ENCODE results near the gene MAEL.

The MAEL gene

DNA sequence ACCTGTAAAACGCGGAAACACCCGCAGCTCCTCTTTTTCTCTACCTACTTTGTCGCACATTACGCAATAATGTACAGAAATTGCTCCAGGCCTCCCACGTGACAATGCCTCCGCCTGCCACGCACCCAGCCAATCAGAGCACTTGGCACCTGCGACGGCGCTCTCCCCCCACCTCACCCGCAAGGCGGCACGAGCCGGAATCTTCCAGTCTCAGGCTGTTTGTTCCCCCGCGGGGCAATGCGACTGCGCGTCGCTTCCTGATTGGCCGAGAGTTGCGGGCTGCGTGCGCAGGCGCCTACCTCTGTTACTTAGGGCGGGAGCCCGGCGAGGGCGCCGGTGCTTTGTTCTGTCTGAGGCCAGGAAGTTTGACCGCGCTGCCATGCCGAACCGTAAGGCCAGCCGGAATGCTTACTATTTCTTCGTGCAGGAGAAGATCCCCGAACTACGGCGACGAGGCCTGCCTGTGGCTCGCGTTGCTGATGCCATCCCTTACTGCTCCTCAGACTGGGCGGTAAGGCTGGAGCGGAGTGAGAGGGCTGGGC is at the start of gene MAEL:
MAEL (plus strand) TSS at position 307 of the 542 bp plus-strand sequence; CDS start at position 380, 73 bp downstream.
- DNase-seq: no peak

DNA sequence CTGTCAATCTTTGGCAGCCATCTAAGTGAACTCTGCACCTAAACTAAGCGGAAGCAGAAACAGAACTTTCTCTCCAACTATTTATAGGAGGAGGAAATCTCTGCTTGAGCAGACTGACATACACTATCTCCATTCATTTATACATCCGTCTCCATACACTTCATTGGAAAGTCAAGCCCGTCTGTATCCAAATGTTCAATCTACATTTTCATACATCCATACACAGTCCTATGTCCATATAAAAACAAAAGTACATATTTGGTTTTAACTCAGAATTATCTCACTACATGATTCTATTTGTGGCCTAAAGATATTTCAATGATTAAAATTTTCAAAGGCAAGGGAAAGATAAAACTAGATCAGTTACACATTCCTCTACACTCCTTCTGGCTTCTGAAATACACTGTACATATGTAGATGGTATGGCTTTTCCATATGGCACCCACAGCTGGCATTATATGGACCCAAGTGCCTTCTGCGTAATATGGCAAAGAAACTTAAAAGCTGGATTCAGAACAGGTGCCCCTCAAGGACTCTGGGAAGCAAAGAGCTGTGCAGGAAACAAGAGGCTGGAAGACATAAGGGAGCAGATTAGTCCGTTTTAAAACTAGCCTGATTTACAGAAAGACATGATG is 49.2 kb upstream of the MAEL start:
- DNase-seq: no peak

DNA sequence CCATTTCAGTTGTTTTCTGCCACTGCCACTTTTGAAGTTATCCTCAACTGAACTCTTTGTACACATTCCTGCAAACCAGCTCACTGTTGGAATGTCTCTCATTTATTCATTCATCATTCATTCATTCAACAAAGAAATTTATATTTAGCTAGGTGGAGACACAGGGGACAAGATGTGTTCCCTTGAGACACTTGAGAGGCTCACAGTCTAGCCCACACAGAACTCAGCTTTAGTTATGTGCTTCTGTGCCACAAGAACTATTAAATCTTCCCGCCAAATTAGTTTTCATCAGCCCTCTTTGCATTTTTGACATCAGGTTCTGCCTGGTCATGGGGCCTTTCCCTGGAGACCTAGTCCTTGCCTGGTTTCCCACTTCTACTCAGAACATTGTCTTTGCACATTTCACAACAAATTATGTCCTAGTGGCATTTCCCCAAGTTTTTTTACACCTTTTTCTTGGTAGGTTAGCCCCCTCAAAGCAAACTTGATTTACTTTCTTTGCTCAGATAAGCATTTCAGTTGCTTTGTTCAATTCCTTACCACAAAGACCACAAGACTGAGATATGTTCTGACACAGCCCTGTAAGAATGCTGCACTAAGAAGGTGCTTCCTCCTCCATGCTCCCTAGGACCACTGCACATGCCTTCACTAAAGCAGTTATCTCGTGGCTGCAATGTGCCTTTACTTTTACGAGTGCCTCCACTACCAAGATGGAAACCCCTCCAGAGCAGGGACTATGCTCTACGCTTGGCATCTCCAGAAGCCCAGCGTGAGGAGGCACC is 44.7 kb upstream of the MAEL start:
- no peak for DNase-seq

GRCh38 chr1:166947398-166948043 is 41.6 kb upstream of the MAEL start:
- DNase-seq: peak in 1 of 2 experiments; percentile 13

- no peak for DNase-seq
Observed at GRCh38 chr1:166948856-166949350, 40.2 kb upstream of the MAEL start.

- no peak for DNase-seq
Observed at GRCh38 chr1:166950156-166950555, 38.9 kb upstream of the MAEL start.

GRCh38 chr1:166951050-166951449 is 38.0 kb upstream of the MAEL start:
- no peak for DNase-seq

DNA sequence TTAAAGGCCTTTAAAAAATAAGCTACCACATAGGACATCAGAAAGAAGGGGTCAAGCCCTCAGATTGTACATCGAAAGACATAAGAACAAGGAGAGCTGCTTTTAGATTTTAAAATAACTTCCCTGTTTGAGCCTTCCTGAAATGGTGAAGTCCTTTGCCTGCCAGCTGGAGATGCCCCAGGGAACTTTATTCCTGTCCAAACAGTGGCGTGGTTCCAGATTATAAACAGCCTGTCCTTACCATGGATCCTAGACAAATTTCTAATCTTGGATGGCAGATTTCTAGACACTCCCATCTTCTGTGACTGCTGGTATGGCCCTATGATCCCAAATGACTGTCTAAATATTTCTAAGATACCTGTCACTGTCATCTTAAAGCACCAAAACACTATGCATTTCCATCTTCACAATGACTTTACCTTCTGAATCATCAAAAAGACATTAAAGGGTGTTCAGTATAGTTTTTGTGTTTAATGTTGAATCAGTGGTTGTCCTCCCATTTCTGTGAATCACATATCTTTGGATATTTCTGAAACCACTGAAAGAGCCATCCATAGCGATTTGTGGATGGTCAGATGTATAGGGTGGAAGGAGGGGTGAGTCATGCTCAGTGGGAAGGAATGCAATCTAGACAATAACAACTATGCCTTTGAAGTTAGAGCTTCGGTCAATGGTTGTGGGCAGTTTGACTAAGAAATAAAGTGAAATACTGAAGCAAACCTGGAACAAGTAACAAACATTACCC is 36.9 kb upstream of the MAEL start:
- DNase-seq: peak in 1 of 2 experiments; percentile 37

GRCh38 chr1:166953491-166953890 is 35.6 kb upstream of the MAEL start:
- DNase-seq: no peak

GRCh38 chr1:166956057-166956850 is 32.8 kb upstream of the MAEL start:
- DNase-seq: no peak

GRCh38 chr1:166956872-166957271 is 32.2 kb upstream of the MAEL start:
- no peak for DNase-seq

GRCh38 chr1:166960858-166961474 is 28.1 kb upstream of the MAEL start:
- no peak for DNase-seq

DNA sequence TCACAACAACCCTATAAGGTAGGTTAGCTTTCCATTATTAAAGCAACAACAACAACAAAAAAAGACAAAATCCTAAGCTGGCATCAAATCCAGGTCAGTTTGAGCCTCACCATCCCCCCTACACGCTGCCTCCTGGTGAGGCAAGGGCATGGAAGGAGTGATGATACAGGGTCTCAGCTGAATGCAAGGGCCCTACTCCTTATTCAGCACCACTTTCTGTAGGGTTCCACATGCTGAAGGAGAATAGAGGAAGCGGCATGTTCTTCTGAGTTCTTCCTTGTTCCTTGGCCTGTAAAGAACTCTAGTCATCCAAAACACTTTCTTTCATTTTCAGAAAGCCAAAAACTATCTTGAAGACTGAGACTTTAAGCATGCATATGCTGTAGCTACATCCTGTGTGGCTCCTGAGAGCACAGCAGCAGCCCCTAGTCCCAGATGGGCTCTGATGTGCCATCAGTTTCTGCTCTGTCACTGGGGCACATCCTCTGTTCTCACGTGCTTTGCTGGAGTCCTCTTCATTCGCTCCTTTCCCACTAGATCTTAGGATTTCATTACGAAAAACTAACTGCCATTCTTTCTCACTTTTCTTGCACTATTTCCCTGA is 19.9 kb upstream of the MAEL start:
- DNase-seq: no peak

GRCh38 chr1:166971252-166971651 is 17.8 kb upstream of the MAEL start:
- DNase-seq: no peak

DNA sequence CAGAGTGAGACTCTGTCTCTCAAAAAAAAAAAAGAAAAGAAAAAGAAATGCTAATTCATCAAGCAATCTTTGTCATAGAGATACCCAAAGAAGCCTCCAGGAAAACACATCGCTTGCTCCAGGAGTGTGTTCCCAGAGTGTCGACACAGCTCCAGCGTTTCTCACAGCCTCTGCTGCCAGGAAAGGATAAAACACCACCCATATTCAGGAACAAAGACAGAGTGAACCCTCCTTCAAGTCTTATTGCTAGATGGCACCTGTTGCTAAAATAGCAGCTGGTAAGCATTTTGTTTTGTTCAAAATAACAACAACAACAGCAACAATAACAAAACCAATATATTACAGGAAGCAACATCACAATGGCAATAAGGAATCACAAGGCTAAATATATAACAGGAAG is 16.9 kb upstream of the MAEL start:
- DNase-seq: no peak

- DNase-seq: no peak
Observed at GRCh38 chr1:166972826-166973225, 16.3 kb upstream of the MAEL start.

GRCh38 chr1:166974647-166975345 is 14.3 kb upstream of the MAEL start:
- no peak for DNase-seq

GRCh38 chr1:166975361-166976129 is 13.5 kb upstream of the MAEL start, which contains the start of gene ILDR2:
ILDR2 (minus strand) TSS chr1:166975540; CDS start chr1:166975268, 272 bp downstream.
- DNase-seq: peak in 1 of 2 experiments; percentile 34

DNA sequence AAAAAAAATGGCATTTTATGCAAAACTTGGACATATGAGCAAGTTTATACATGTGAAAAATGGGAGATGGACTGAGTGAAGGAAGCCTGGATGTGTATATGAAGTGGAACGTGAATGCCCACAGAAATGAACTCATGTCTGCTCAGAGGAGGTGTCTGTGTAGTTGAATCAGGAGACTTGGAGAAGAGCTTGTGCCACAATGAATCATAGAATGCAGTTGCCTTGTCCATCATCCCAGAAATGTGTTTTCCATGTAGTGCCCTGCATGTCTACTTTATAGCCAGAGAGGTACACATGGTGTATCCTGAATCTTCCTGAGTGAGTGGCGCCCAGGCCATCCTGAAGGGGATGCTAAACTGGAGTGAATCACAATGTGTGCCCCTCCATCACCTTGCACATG is 11.1 kb upstream of the MAEL start:
- no peak for DNase-seq

All from NCI-H446 (cell line).